Stimulated activated CD4-positive, alpha-beta T cell treated with anti-CD3 and anti-CD28 coated beads, Interleukin-1b, Interleukin-23, amount 100 ng/mL, for 24 hours (primary cell): ENCODE data around the gene NTN4.
"Not testable (repeated sequence)": the region's sequence is repeated elsewhere in the genome, so short reads cannot be mapped to it uniquely, and the experiment has no call there.

Source experiments
- DNase-seq, 4 experiments: peaks; one replicate each; pipeline ENCODE4 v3.0.0-alpha.2; 2020; ENCODE audit warnings: low read depth in 4 of 4, low spot score in 1 of 4

Gene NTN4

GRCh38 chr12:95796982-95797289 is 6.4 kb upstream of the NTN4 start:
- DNase-seq = no peak

- no peak for DNase-seq
These were observed 5.8 kb upstream of the NTN4 start for GRCh38 chr12:95796225-95796981.

GRCh38 chr12:95790917-95791849 is 619 bp upstream of the NTN4 start:
- DNase-seq = no peak

- no peak for DNase-seq
These were observed 1.2 kb downstream of the NTN4 start for GRCh38 chr12:95789126-95790032.

GRCh38 chr12:95788637-95789036 is 1.9 kb downstream of the NTN4 start:
- DNase-seq = no peak

GRCh38 chr12:95787274-95787818 is 3.2 kb downstream of the NTN4 start:
- no peak for DNase-seq

GRCh38 chr12:95784915-95785314 is 5.6 kb downstream of the NTN4 start:
- DNase-seq = no peak

- no peak for DNase-seq
These were observed 6.3 kb downstream of the NTN4 start for GRCh38 chr12:95784286-95784685.

GRCh38 chr12:95775466-95775865 is 15.1 kb downstream of the NTN4 start:
- not testable (repeated sequence) for DNase-seq

- DNase-seq = no peak
These were observed 16.1 kb downstream of the NTN4 start for GRCh38 chr12:95774311-95775045.

- no peak for DNase-seq
These were observed 17.2 kb downstream of the NTN4 start for GRCh38 chr12:95773320-95773719.

GRCh38 chr12:95767703-95768102 is 22.9 kb downstream of the NTN4 start:
- DNase-seq = no peak

GRCh38 chr12:95766356-95767019 is 24.1 kb downstream of the NTN4 start:
- no peak for DNase-seq

- DNase-seq = no peak
These were observed 25.7 kb downstream of the NTN4 start for GRCh38 chr12:95764848-95765247.

GRCh38 chr12:95763809-95764253 is 26.7 kb downstream of the NTN4 start:
- DNase-seq = no peak

GRCh38 chr12:95762123-95762785 is 28.3 kb downstream of the NTN4 start:
- no peak for DNase-seq

- DNase-seq = no peak
These were observed 30.2 kb downstream of the NTN4 start for GRCh38 chr12:95760371-95760770.

- no peak for DNase-seq
These were observed 30.8 kb downstream of the NTN4 start for GRCh38 chr12:95759718-95760117.

GRCh38 chr12:95759039-95759438 is 31.5 kb downstream of the NTN4 start:
- no peak for DNase-seq
